ENCODE data around the gene HSPA4L.

DNA sequence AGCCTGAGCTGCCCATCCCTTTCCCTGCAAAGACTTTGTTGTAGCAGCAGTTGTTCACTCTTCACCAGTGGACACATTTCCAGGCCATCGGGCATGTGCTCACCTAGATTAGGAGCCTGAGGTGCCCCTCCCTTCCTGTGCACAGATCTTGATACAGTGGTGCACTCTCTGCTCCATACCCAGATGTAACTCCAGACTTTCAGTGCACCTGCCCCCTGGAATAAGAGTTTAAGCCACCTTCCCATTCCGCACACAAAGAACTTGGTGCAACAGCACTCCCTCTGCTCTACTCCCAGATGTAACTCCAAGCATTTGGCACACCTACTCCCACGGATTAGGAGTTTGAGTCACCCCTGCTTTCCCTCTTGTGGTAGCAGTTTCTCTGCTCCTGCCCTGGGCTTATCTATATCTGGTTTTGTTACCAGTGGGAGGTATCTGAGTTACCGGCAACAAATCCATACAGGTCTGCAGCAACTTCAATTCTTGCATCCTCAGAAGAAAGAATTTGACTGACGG is 62.5 kb downstream of the HSPA4L start:
- no peak for TF ChIP-seq CTCF (IDR thresholded peaks at IDR 0.05; ENCODE audit: insufficient read depth, low read length, poor library complexity, severe bottlenecking)
- no peak for TF ChIP-seq EZH2phosphoT487 (conservative IDR thresholded peaks at IDR 0.05; ENCODE audit: low read length)
